22Rv1 (cell line): ENCODE data around the gene RAD51B.
"Not testable (repeated sequence)": the region's sequence is repeated elsewhere in the genome, so short reads cannot be mapped to it uniquely, and the experiment has no call there.

ENCODE experiments used
- H3K27ac ChIP-seq: fragments of 450-650 bp; 2 replicates; pipeline ENCODE4 v1.5.1; 2017
- CTCF ChIP-seq: fragments of 450-650 bp; IDR thresholded peaks from 2 replicates; pipeline ENCODE4 v1.5.1; 2017; ENCODE audit warnings: mild to moderate bottlenecking
- ZFX ChIP-seq: fragments of 450-650 bp; IDR thresholded peaks from 2 replicates; pipeline ENCODE4 v1.6.1; 2017; ENCODE audit warnings: antibody characterized with exemption, borderline replicate concordance

Gene RAD51B

DNA sequence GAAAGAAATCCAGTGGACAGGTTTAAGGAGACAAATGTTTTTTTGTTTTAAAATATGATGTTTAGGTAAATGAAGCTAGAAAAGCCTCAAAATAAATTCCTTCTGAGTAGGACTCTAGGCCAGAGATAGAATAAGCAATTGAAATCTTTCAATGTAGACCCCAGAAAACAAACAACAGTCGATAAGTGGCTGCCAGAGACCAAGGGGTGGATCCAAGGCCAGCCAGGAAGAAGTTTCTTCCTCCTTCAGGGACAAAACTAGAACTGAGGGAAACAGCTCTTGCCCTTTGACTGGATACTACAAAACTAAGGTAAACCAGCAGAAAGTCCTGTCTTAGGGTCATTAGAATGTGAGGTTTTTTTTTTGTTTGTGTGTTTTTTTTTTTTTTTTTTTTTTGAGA, 481.6 kb downstream of the RAD51B start:
- TF ChIP-seq CTCF (no peak), ZFX (no peak)
- no peak overlapping the region for H3K27ac ChIP-seq

- H3K27ac ChIP-seq, result not testable (repeated sequence)
These were observed 483.4 kb downstream of the RAD51B start for GRCh38 chr14:68302938-68303337.

GRCh38 chr14:68305738-68306137, 486.2 kb downstream of the RAD51B start:
- H3K27ac ChIP-seq, result no peak overlapping the region
- no peak for TF ChIP-seq ZFX
- TF ChIP-seq CTCF, result no peak

DNA sequence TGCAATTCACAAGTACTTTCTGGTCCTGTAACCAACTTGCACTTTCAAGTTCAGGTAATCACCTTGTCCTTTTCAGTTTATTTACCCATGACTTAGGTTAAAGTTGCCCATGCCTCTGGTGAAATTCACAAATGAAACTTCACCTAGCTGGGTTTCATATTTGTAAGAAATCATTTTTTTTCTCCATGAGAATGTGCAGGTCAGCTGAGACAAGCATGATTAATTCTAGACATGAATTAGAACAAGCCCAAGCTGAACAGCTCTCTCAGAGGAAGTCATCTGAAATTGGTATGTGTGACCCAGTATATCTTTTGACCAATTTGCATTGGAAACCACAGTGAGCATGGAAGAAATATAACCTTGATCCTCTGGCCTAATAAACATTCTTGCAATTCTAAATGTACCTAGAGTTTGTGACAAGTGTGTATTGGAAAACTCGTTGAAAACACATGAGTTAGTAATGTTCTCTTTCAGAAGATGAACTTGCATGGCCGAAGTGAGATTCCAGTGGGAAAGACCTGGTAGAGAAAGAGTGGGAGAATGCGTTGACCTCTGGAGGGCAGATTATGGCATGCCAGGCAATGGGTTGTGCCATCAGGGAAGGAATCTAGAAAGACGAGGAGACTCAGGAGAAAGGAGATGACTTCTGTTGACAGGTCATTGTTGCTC, 486.8 kb downstream of the RAD51B start:
- H3K27ac ChIP-seq, result peak overlapping the region; percentile 64
- TF ChIP-seq ZFX (no peak), CTCF (no peak)

DNA sequence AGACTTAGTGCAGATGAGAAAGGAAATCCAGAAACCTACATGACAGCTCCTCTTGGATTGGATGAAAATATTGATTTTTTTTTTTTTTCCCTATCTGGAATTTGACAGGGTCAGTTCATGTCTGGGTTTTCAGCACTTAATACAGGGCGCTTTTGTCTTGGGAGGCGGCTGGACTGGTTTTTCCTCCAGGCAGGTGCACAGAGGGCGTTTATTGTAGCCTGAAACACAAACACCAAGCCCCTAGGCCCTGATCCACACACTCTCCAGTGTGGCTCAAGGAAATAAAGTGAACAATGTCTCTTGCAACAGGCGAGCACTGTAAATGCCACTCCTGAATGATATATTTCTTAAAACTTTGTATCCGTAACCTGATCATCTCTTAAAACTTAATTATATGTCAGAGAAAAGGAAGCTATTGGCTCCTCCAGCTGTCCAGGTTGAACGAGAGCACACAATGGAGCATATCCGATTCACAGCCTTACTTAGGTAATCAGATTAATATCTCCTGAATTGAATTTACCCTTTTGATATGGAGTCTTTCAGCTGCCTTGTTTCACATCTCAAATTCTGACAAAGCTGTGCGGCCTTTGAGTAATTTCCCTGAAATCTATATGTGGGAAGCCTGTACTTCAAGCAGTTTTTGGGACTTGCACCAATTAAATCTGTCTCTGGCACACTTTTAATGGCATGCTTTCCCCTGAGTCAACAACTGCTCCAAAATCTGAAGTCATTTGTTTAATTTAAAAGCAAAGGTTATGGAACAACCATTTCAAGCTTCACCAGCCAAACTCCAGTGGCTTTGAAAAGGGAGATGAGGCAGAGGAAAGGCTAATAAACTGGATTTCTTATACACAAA, 487.6 kb downstream of the RAD51B start:
- TF ChIP-seq ZFX, result no peak
- no peak for TF ChIP-seq CTCF
- H3K27ac ChIP-seq, result peak overlapping the region; percentile 64

DNA sequence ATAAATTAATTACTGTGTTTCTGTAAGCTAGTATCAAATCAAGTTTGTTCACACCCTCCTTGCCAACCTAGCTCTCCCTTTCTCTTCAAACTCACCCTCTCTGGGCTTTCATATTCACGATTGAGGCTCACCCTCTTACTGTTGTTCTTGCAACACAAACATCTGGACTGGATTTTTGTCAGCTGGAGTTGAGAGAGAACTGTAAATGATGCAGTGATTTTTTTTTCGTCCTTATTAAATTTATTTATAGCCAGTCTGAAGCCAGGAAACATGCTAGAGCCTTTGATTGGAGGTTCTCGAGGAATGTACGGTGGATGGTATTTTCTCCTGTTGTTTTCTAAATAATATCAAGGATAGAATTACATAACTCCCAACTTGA, 488.2 kb downstream of the RAD51B start:
- no peak for TF ChIP-seq ZFX
- TF ChIP-seq CTCF, result no peak
- H3K27ac ChIP-seq, result peak overlapping the region; percentile 64

GRCh38 chr14:68308726-68309520, 489.3 kb downstream of the RAD51B start:
- no peak overlapping the region for H3K27ac ChIP-seq
- no peak for TF ChIP-seq CTCF
- no peak for TF ChIP-seq ZFX
